ELR (cell line): ENCODE results near the gene FSTL5.

ENCODE experiments used
- DNase-seq: peaks from one replicate; pipeline ENCODE4 v3.0.0-alpha.2; 2015; ENCODE audit warnings: low read depth

Gene FSTL5

GRCh38 chr4:161444626-161445025, 719.2 kb downstream of the FSTL5 start:
- no peak for DNase-seq

GRCh38 chr4:161442921-161443320, 720.9 kb downstream of the FSTL5 start:
- no peak for DNase-seq

- no peak for DNase-seq
Measured at GRCh38 chr4:161438096-161438495, 725.7 kb downstream of the FSTL5 start.

- DNase-seq: no peak
Measured at GRCh38 chr4:161428180-161428965, 735.4 kb downstream of the FSTL5 start.

GRCh38 chr4:161419822-161420221, 744.0 kb downstream of the FSTL5 start:
- peak; percentile 50 for DNase-seq

- DNase-seq: no peak
Measured at GRCh38 chr4:161411901-161412300, 751.9 kb downstream of the FSTL5 start.

- peak; percentile 56 for DNase-seq
Measured at GRCh38 chr4:161404346-161405110, 759.3 kb downstream of the FSTL5 start.

GRCh38 chr4:161403781-161404180, 760.0 kb downstream of the FSTL5 start:
- DNase-seq: no peak

- no peak for DNase-seq
Measured at GRCh38 chr4:161393602-161394001, 770.2 kb downstream of the FSTL5 start.

GRCh38 chr4:161382655-161383054, 781.1 kb downstream of the FSTL5 start:
- no peak for DNase-seq

- peak; percentile 14 for DNase-seq
Measured at GRCh38 chr4:161376275-161376674, 787.5 kb downstream of the FSTL5 start.

GRCh38 chr4:161364681-161365080, 799.1 kb downstream of the FSTL5 start:
- peak; percentile 18 for DNase-seq

- DNase-seq: no peak
Measured at GRCh38 chr4:161360982-161361381, 802.8 kb downstream of the FSTL5 start.

GRCh38 chr4:161359491-161359890, 804.3 kb downstream of the FSTL5 start:
- no peak for DNase-seq

- no peak for DNase-seq
Measured at GRCh38 chr4:161356351-161356750, 807.4 kb downstream of the FSTL5 start.

GRCh38 chr4:161350946-161351345, 812.9 kb downstream of the FSTL5 start:
- DNase-seq: peak; percentile 36

- DNase-seq: no peak
Measured at GRCh38 chr4:161345741-161346140, 818.1 kb downstream of the FSTL5 start.

GRCh38 chr4:161343569-161343950, 820.2 kb downstream of the FSTL5 start:
- no peak for DNase-seq

- DNase-seq: no peak
Measured at GRCh38 chr4:161342881-161343568, 820.8 kb downstream of the FSTL5 start.

- DNase-seq: no peak
Measured at GRCh38 chr4:161336621-161337020, 827.2 kb downstream of the FSTL5 start.

GRCh38 chr4:161336016-161336530, 827.7 kb downstream of the FSTL5 start:
- DNase-seq: no peak
